ENCODE data around the gene DNLZ.
"Not testable (repeated sequence)": the region's sequence is repeated elsewhere in the genome, so short reads cannot be mapped to it uniquely, and the experiment has no call there.

DNLZ gene

DNA sequence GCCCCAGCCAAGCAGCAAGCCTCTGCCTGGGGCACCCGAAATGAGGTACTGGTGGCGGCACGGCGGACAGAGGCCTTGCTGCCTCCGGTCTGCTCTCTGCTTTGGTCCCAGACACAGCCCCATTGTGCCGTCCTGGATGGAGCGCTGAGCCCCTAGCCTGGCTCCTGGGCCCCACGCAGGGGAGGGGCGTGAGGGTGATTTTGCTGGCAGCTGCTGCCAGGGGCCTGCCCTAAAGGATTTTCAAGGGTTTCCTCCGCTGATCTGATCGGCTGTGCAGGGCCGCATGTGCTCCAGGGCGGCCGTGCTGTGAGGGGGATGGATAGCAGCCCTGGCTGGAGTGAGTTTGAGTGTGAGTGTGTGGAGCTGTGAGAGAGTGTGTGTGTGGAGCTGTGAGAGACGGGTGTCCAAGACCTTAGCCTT lies 34.9 kb downstream of the DNLZ start:
- no peak for DNase-seq

DNA sequence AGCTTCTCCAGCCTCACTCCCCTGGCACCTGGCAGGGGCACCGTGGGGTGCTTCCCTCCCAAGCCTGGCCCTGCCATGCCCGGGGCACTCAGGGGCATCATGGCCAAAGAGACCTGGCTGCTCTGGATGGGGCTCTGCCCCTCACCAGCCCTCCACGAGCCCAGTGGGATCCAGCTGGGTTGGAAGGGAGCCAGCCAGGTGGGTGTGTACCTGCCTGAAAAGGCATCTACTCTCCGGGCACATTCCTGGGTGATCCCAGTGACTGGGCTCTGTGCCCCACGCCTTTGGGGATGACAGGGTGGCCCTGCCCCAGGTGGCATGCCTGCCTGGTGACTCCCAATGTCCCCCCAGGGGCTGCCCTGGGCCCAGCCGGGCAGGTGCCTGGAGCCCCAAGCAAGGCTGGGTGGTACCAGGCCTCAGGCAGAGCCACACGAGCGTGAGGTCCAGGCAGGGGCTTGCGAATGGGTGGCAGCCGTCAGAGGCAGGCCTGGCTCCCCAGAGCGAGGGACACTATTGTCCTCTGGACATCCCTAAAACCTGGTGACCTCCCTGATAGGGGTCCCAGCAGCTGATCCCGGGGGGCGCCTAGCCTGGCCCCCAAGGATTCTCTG lies 35.4 kb downstream of the DNLZ start:
- DNase-seq: no peak

DNA sequence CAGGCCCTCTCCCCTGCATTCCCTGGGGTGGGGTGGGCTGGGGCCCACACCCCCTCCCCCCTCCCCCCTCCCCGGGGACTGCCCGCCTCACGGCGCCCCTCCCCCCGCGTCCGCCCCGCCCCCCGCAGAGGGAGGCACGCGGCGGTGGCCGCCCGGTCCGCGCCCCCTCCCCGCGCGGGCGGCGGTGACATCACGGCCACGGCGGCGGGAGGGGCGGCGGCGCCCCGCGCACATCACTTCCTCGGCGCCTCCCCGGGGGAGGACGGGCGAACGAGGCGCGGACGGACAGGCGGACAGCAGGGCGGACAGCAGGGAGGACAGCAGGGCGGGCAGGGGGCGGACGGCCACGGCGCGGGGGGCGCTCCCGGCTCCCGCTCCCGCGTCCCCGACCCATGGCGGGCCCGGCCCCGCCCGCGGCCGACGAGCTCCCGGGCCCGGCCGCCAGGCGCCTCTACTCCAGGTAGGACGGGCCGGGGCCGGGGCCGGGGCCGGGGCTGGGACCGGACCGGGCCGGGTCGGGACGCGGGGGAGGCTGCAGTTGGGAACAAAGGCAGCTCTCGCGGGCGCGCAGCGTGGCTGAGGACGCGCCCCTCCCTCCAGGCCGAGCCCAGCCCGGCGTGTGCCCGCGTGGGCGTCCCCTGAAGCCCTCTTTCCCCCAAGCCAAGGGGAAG lies 36.1 kb downstream of the DNLZ start, which contains the start of gene GPSM1:
Gene GPSM1 (plus strand): TSS at position 236 of the 671 bp plus-strand sequence. CDS start 157 bp downstream, at position 393.
- DNase-seq: peak; percentile 55

DNA sequence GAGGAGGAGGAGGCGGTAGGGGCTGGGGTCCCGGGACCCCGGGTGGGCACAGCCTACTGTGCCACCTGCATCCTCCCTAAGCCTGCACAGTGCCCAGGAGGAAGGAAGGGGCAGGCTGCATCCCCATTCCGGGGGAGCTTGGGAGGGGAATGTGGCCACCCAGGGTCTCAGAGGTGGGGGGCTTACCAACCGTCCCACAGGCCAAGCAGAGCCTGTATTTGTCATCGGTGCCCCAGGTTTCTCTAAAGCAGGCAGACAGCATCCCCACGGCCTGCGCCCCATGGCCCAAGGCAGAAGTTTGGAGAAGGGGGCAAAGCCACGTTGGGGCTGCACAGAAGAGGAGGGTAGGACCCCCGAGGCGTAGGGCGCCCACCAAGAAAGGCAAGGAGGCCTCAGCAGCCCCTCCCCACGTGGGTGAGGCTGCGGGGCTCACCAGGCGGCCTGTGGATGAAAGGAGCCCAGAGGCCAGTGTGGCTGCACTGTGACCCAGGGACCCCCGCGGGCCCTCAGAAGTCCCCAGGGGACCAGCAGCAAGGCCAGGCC lies 36.7 kb downstream of the DNLZ start:
- no peak for DNase-seq

DNA sequence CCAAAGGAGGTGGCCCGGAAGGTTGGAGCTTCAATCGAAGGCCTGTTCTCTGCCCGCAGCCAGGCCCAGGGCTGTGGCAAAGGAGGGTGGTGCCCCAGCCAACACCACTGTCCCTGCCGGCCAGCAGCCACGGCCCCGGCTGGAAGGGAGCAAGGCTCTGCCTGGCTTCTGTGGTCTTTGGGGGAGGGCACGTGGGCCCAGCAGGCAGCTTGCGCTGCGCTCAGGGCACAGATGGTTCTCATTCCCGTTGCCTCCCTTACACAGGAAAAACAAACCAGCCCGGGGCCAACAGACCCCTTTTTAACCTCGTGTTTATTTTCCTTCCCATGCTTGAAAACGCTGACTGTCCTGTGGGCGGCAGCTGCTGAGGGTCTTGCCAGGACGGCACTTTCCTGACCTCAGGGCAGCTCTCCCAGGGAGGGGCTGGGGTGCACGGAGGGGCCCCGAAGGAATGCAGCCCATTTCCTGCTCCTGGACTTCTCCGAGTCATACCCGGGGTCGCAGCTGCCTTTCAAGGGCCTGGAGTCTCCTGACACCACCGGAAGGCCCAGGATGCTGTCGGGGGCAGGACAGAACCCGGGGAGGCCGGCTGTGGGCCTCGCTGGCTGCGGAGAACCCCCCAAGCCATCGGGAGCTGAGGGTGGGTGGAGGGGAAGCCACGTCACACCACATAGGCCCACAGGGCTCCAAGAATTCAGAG lies 37.3 kb downstream of the DNLZ start:
- DNase-seq: no peak

DNA sequence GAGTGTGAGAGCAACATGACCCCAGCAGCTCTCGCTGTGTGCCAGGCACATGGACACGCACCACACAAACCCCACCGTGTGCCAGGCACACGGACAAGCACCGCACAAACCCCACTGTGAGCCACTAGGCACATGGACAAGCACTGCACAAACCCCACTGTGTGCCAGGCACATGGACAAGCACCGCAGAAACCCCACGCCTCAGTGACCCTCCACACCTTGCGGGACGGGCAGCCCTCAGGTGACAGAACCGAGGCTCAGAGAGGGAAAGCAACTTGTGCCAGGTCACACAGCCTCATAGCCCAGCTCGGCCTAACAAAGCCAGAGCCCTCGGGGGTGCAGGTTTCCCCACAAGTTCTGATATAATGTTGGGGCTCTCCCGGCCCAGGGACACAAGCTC lies 38.2 kb downstream of the DNLZ start:
- no peak for DNase-seq

DNA sequence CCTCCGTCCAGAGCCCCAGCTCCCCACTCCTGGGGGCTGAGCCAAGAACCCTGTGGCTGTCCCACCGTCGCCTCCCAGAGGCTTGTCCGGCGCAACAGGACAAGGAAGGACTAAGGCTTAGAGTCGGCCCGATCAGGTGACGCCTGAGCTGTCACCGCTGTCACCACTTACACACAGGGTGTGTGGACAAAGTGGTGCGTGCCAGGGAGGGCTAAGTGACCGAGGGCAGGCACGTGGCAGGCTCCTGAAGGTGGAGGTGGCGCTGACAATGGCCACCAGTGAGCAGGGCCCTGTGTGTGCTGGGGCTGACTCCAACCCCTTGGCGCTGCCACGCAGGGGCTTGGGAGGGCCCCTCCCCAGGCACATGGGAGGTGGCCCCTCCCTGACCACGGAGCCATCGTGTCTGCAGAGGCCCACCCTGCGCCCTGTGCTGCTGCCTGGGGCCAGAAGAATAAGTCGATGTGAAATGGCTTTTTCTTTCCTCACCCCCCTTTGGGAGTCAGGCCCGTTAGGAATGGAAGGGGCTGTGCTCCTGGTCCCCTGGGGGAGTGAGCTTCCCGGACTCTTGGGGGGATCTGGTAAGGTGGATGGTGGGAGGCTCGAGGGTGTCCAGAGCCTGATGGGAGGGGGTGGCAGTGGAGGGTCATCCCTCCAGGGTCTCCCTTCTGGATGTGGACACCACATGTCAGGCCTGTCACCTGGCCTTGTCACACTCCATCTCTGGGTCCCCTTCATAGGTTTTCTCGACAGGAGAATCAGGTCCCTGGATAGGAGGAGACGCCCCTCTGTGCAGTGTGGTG lies 38.8 kb downstream of the DNLZ start:
- DNase-seq: no peak

DNA sequence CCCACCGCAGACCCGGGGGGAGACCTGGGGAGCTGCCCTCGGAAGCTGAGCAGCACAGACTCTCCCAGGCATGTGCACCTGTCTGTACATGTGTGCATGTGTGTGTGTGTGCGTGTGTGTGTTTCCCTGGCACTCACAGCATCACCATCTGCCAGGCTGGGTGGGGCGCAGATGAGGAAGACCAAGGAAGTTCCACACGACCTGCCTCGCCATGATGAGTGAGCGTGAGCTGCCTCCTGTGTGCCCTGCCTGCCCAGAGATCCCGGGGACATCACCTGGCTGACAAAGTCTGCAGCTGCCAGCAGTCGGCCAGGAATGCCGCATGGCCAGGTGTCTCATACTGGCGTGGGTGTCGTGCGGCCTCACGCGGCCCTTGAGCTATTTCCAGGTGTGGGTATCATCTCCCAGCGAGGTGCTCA lies 40.2 kb downstream of the DNLZ start:
- no peak for DNase-seq

DNA sequence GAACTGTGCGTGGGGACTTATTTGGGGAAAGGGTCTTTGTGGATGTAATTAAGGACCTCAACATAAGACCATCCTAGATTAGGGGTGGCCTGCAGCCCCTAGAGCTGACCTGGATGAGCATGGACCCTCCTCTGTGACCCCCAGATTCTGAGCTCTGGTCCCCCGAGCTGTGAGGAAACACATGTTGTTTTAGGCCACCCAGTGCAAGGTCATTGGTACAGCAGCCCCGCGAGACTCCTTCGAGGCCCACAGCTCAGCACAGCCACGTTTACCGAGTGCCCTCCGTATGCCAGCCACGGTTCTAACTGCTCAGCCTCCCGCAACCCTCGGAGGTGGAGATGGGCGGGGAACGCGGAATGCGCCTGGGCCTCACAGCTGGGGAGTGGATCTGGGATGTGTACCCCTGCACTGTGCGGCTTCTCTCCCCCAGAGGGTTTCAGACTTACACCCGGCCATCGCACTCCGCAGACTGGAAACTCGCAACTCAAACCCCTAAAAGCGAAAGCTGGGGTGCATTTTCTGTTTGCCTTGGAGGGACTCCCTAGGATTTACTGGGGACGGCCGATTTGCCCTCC lies 40.7 kb downstream of the DNLZ start:
- DNase-seq: no peak

DNA sequence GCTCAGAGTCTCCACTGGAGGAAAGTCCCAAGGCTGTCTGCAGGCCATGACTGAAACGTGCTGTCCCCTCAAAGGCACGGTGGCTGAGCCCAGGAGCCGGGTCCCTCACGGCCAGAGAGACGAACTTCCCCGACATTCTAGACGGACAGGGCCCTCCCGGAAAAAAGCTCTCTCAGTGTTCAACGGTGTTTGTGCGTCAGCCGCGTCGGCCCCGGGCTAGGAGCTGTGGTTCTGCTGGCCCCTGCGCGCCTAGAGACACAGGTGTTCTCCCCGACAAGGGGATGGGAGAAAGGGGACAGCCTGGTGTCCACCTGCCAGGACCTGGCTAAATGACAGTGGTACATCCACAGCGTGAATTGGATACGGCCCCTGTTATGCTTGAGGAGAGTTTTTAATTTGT lies 42.0 kb downstream of the DNLZ start:
- DNase-seq: no peak

DNA sequence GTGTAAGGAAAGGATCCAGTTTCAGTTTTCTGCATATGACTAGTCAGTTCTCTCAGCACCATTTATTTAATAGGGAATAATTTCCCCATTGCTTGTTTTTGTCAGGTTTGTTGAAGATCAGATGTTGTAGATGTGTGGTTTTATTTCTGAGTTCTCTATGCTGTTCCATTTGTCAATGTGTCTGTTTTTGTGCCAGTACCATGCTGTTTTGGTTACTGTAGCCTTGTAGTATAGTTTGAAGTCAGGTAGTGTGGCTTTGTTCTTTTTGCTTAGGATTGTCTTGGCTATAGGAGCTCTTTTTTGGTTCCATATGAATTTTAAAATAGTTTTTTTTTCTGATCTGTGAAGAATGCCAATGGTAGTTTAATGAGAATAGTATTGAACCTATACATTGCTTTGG lies 42.6 kb downstream of the DNLZ start:
- DNase-seq: not testable (repeated sequence)

DNA sequence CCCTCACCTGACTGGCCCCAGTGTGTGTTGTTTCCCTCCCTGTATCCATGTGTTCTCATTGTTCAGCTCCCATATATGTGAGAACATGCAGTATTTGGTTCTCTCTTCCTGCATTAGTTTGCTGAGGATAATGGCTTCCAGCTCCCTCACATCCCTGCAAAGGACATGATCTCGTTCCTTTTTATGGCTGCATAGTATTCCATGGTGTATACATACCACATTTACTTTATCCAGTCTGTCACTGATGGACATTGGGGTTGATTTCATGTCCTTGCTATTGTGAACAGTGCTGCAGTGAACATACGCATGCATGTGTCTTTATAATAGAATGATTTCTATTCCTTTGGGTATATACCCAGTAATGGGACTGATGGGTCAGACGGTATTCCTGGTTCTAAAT lies 43.6 kb downstream of the DNLZ start:
- DNase-seq: not testable (repeated sequence)

DNA sequence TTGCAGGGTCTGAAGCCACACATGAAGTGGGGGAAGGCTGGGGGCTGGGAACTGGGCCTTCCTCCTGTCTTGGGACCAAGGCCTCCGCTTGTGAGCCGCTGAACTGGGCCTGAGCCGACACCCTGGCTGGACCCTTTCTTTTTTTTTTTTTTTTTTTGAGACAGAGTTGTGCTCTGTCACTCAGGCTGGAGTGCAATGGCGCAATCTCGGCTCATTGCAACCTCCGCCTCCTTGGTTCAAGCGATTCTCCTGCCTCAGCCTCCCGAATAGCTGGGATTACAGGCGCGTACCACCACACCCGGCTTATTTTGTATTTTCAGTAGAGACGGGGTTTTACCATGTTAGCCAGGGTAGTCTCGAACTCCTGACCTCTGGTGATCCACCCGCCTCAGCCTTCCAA lies 44.3 kb downstream of the DNLZ start:
- DNase-seq: not testable (repeated sequence)

DNA sequence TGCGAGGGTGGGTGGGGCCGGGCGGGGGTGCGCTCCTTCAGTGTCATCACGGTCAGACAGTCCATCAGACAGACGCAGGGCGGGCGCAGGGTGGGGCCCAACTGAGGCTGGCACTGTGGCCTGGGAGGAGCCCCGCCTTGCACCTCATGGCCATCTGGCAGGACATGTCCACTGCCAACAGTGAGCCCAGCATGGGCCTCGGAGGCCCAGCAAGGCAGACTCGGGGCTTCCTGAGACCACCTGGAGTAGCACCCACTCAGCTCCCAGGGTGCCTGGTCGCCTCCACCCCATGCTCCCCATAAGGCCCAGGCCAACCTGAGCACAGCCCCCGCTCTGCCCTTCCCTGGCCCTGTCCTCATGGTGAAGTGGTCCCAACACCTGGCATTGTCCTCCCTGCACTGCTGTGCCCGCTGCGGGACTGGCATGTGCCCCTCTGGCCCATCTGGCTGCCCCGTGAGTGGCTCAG lies 44.7 kb downstream of the DNLZ start:
- DNase-seq: no peak

DNA sequence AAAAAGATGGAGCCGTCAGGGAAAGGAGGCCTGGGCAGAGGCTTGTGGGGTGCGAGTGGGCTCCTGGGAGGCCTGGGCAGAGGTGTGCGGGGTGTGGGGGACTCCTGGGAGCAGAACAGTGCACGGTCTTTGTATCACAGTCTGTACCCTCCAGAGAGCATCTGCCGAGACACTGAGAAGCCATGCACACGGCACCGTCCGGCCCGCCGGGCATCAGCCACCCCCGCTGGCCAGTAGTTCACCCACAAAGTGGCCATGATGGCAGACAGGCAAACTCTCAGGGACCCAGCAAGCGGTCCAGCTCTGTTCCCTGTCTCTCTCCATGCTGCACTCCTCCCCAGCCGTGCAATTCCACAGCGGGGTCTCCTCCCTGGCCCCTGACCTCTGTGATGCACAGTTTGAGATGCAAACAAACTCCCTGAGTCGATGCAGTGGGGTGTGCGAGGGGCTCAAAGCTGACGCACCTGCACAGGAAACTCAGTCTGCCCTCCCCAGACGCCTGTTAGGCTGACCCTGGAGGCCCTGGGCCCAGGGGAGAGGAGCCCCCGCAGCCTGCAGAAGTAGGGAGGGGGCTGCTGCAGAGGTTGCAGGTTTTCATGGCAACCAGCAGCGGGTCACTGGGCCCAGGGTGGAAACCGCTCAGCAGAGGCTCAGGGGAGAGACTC lies 45.3 kb downstream of the DNLZ start:
- DNase-seq: no peak

DNA sequence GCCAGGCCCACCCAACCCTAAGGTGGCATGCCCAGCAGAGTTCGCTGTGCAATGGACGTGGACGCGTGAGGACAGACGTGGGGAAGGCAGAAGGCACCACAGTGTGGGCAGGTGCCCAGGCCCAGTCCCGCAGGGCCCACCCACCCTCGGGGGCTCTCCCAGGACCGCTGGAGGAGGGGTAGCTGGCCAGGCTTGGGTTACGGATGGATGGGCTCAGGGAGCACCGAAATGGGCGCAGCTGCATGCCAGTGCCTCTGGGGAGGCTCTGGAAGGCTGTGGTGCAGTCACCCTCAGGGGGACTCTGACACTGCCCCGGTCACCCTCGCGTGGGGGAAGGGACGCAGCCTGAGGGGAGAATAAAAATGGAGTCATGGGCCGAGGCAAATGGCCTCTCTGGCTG lies 45.8 kb downstream of the DNLZ start:
- DNase-seq: no peak

DNA sequence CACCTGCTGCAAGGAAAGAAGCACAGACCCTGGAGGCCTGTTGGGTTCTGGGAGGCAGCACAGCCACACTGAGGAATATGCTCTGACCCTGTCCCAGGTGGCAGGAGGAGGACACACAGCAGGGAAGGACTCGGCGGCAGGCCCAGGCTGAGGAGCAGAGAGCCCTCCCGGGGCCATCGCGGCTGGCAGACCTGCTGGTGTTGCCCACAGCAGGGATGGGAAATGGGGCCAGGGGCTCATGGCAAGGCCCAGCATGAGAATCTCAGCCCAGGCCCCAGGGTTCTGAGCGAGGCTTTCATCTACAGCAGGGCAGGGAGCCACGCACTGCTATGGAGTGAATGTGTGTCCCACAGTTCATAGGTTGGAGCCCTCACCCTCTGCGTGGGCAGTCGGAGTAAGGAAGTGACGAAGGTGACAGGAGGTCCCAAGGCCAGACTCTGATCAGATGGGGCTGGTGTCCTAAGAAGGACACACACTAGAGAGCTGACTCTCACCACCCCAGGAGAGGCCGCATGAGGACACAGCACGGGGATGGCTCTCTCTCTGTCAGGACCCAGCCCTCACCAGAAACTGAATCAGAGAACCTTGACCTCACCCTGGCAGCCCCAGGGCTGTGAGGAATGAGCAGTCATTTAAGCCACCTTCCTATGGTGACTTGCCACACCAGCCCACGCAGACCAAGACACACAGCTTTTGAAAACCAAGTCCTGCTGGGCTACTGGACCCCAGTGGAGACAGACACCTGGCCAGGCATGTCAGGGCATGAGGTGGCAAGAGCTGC lies 46.5 kb downstream of the DNLZ start:
- DNase-seq: no peak

DNA sequence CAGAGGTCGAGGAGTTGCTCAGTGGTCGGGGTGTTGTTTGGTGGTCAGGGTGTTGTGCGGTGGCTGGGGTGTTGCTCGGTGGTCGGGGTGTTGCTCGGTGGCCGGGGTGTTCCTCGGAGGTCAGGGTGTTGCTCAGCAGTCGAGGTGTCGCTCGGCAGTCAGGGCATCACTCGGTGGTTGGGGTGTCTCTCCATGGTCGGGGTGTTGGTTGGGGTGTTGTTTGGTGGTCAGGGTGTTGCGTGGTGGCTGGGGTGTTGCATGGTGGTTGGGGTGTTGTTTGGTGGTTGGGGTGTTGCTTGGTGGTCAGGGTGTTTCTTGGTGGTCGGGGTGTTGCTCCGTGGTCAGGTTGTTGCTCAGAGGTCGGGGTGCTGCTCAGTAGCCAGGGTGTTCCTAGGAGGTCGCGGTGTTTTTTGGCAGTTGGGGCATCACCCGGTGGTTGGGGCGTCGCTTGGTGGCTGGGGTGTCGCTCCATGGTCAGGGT lies 47.2 kb downstream of the DNLZ start:
- peak; percentile 72 for DNase-seq

DNA sequence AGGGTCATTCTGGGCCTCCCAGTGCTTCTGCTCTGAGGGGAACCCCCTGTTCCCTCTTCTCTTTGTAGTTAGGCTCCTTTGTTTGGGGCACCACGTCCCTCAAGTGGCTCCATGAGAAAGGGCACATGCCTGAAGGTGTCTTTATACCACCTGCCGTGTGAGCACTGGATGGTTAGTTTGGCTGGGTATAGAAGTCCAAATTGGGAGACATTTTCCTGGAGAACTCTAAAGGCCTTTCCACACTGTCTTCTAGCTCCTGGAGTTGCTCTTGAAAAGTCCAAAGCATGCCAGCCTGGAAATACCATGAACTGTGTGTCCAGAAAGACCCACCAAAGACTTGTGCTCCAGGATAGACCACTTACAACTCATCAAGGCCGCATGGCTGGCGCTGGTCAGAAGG lies 48.6 kb downstream of the DNLZ start:
- no peak for DNase-seq

DNA sequence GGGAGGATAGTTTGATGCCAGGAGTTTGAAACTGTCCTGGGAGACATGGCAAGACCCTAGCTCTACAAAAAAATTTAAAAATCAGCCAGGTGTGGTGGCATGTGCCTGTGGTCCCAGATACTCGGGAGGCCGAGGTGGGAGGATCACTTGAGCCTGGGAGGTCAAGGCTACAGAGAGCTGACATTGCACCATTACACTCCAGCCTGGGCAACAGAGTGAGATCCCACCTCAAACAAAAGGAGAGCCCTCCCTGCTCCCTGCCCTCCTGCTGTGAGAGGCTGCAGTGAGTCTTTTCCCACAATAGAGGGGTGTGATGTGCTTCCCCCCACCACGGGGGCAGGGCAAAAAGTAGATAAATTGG lies 49.5 kb downstream of the DNLZ start:
- DNase-seq: no peak

Data from CD4-positive, alpha-beta T cell treated with Interleukin-21 for 1 hour (primary cell).